GM19351 (cell line): Measurements from ENCODE around the gene SCPEP1.
"Not testable (repeated sequence)": the region's sequence is repeated elsewhere in the genome, so short reads cannot be mapped to it uniquely, and the experiment has no call there.

Source experiments
- ATAC-seq: cut with Tn5 transposase; IDR thresholded peaks from one replicate; pipeline ENCODE4 v1.9.1; 2021; ENCODE audit warnings: mild to moderate bottlenecking, moderate library complexity; ENCODE audit not compliant: unreplicated experiment

The SCPEP1 gene, protein sequence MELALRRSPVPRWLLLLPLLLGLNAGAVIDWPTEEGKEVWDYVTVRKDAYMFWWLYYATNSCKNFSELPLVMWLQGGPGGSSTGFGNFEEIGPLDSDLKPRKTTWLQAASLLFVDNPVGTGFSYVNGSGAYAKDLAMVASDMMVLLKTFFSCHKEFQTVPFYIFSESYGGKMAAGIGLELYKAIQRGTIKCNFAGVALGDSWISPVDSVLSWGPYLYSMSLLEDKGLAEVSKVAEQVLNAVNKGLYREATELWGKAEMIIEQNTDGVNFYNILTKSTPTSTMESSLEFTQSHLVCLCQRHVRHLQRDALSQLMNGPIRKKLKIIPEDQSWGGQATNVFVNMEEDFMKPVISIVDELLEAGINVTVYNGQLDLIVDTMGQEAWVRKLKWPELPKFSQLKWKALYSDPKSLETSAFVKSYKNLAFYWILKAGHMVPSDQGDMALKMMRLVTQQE

DNA sequence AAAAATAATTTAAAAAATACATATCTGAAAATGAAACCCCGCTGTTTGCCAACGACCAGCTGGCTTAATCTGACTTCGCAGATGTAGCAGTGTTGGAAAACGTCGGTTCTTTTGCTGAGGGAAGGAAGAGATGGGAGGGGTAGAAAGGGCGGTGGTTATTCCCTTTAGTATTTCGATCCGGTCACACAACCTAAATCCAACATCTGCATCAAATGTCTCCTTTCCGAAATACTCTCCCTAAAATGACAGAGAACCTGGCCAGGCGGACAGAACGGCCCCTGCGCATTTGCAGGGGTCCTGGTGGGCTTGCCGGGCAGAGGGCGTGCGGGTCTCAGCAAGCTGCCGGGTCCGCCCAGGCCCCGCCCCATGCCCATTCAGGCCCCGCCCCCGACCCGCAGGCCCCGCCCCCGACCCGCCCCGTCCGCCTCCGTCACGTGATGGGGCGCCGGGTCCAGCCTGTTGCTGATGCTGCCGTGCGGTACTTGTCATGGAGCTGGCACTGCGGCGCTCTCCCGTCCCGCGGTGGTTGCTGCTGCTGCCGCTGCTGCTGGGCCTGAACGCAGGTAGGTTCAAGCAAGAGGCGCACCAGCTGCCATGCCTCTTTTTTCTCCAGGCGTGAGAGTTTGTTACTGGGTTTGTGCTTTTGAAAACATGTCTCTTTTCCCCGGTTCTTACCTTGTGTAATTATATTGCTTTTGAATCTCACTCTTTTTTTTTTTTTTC is at the start of gene SCPEP1:
SCPEP1 (plus strand) TSS at position 459 of the 723 bp plus-strand sequence; CDS start at position 488, 29 bp downstream.
- ATAC-seq: peak; percentile 71

GRCh38 chr17:56928586-56928985 is 49.3 kb upstream of the SCPEP1 start:
- ATAC-seq: no peak

GRCh38 chr17:56929362-56929969 is 48.5 kb upstream of the SCPEP1 start:
- ATAC-seq: no peak

DNA sequence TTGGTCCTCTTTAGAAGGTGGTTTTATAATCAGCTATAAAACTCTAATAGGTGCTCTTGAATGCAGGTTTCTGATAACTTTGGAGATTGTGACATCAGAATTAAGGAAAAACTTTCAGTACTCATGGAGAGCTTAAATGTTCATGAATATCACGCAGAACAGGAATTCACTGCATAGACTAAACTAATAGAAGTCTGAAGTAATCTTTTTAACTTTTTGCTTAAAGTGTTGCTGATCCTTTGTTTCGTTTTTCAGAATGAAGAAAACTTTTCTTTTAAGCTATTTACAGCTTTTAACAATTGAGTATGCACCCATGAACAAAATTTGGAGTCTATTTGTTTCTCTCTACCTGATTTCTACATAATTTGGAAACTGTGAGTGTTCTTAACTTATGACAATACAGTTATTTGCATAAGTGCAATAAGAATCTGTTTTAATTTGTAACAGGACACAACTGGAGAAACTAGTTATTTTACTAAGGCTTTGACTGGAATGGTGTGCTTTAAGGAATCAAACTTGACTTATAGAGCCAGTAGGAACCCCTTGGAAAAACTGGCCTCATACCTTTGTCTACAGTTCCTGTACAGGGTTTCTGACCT is 47.1 kb upstream of the SCPEP1 start:
- no peak for ATAC-seq

- no peak for ATAC-seq
These were observed 44.7 kb upstream of the SCPEP1 start for GRCh38 chr17:56933151-56933745.

GRCh38 chr17:56933868-56934267 is 44.1 kb upstream of the SCPEP1 start:
- ATAC-seq: no peak

DNA sequence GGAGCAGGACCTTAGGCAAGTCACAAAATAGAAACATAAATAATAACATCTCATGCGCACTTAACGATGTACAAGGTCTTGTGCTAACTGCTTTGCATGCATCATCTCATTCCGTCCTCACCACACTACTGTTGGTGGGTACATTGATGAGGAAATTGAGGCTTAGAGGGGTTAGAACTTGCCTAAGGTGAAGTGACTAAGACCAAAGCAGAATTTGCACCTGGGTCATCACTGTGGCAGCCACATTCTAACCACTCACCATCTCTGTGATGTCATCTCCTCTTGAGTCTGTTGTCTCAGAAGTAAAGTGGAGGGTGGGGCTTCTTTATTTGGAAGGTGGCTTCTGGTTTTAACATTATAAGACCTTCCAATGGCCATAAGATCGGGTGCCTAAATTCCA is 43.7 kb upstream of the SCPEP1 start:
- no peak for ATAC-seq

GRCh38 chr17:56935461-56935860 is 42.5 kb upstream of the SCPEP1 start:
- no peak for ATAC-seq

DNA sequence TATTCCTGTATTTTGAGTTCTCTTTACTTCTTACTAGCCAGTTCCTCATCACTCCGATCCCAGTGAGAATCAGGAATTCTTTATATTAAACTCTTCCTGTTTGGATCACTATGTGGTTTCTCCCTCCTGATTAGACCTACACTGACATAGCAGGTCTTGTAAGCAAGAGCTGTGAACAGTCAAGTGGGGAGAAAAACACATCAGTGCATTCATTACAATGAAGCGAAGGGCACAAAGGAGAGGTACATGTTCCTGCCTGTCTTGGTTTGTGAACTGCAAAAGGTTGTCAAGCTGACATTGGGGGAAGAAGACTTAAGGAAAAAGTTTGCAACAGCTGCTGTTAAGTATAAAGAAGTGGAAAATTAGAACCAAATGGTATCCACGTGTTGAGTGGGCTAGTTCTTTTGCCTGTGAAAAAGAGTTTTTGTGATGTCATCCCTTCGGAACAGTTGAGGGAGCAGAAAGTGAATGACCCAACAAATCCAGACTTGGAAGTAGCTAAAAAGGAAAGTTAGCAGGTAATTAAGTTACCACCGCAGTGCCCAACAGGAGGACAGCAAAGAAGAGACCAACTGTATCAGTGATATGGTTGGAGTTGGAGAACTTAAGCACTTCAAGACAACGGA is 41.1 kb upstream of the SCPEP1 start:
- no peak for ATAC-seq

- ATAC-seq: no peak
These were observed 40.2 kb upstream of the SCPEP1 start for GRCh38 chr17:56937687-56938086.

GRCh38 chr17:56938206-56938605 is 39.7 kb upstream of the SCPEP1 start:
- ATAC-seq: not testable (repeated sequence)

DNA sequence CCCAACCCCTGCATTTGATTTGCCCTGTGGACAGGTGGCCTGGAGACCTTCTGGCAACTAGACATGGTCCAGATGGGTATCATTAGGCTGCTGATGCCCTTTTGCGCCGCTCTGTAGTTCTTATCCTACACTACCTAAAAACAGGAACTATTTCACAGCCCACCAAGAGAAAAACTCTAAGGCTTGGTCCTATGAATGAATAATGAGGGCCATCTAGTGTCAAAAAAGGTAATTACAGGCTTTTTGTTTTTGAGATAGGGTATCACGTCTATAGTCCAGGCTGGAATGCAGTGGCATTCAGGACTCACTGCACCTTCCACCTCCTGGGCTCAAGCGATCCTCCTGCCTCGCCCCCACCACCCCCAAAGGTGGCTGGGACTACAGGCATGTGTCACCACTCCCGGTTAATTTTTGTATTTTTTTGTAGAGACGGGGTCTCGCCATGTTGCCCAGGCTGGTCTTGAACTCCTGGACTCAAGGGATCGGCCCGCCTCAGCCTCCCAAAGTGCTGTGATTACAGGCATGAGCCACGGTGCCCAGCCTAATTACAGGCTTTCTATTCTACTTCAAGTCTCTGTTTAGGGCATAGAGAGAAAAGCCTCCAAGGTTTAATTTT is 38.0 kb upstream of the SCPEP1 start:
- no peak for ATAC-seq

DNA sequence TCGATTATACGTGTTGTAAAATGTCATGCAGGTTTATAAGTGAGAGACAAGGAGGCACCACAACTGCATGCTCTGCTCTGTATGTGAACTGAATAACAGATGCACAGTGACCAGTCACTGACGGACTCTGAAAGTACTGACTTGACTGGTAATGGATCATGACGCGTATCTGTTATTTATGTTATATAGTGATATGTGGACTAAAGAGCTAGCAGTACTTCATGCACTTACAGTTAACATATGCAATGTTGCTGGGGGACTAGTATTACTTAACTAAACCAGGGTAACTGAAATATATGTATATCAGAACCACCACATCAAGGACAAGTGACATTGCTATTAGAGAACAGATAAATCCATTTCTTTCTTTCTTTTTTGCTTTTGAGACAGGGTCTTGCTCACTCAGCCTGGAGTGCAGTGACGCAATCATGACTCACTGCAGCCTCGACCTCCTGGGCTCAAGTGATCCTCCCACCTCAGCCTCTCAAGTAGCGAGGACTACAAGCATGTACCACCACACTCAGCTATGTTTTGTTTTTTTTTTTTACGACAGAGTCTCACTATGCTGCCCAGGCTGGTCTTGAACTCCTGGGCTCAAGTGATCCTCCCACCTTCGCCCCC is 34.3 kb upstream of the SCPEP1 start:
- ATAC-seq: no peak

- ATAC-seq: no peak
These were observed 31.9 kb upstream of the SCPEP1 start for GRCh38 chr17:56945938-56946505.

- ATAC-seq: no peak
These were observed 30.2 kb upstream of the SCPEP1 start for GRCh38 chr17:56947741-56948140.

DNA sequence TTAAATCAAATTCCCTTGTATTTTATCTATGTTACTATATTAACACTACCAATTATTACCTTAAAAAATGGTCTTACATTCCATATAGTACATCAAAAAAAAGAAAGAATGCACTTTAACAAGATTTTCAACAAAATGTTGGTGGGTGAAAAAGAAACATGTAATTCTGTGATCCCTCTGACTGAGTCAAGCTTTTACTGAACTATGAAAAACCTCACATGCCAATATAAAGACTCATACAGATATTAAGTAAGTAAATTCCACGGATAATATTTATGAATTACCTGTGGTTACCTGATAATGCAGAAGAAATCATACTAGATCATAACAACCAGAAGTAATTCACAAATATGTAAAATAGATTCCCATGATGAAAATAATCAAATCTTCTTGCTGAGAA is 29.4 kb upstream of the SCPEP1 start:
- ATAC-seq: no peak

GRCh38 chr17:56949595-56949994 is 28.3 kb upstream of the SCPEP1 start:
- no peak for ATAC-seq

GRCh38 chr17:56956992-56957391 is 20.9 kb upstream of the SCPEP1 start:
- ATAC-seq: no peak
